Measurements from ENCODE around the gene CDK13.

DNA sequence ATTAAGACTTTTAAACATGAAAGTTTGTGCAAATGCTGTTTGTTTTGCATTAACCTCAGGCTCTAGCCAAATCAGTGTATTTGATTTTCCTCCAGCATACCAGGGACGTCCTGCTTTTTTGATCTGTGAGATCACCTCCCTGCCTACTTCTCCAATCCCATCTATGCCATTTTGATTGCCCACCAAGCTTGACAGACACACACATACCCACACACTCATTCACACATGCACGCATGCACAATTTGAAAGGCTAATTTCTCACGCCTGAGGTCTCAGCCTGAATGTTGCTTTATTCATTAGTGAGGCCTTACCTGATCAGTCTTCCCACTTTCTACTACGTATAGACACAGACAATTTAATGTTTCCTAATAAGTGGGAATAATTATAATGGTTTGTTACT is 53.5 kb downstream of the CDK13 start:
- TF ChIP-seq, protein P1, sequence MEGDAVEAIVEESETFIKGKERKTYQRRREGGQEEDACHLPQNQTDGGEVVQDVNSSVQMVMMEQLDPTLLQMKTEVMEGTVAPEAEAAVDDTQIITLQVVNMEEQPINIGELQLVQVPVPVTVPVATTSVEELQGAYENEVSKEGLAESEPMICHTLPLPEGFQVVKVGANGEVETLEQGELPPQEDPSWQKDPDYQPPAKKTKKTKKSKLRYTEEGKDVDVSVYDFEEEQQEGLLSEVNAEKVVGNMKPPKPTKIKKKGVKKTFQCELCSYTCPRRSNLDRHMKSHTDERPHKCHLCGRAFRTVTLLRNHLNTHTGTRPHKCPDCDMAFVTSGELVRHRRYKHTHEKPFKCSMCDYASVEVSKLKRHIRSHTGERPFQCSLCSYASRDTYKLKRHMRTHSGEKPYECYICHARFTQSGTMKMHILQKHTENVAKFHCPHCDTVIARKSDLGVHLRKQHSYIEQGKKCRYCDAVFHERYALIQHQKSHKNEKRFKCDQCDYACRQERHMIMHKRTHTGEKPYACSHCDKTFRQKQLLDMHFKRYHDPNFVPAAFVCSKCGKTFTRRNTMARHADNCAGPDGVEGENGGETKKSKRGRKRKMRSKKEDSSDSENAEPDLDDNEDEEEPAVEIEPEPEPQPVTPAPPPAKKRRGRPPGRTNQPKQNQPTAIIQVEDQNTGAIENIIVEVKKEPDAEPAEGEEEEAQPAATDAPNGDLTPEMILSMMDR (IDR thresholded peaks at IDR 0.05), result no peak
- TF ChIP-seq ESRRA (IDR thresholded peaks at IDR 0.05; ENCODE audit: borderline replicate concordance, low read length), result no peak
- TF ChIP-seq POLR2A (IDR thresholded peaks at IDR 0.05; ENCODE audit: low read length), result no peak
- TF ChIP-seq CHD2 (IDR thresholded peaks at IDR 0.05; ENCODE audit: low read length, partially characterized antibody), result no peak
- TF ChIP-seq, protein P2, sequence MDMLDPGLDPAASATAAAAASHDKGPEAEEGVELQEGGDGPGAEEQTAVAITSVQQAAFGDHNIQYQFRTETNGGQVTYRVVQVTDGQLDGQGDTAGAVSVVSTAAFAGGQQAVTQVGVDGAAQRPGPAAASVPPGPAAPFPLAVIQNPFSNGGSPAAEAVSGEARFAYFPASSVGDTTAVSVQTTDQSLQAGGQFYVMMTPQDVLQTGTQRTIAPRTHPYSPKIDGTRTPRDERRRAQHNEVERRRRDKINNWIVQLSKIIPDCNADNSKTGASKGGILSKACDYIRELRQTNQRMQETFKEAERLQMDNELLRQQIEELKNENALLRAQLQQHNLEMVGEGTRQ (IDR thresholded peaks at IDR 0.05), result no peak
- TF ChIP-seq NFE2L2 (conservative IDR thresholded peaks at IDR 0.05; ENCODE audit: low read length), result no peak
- no peak for TF ChIP-seq RFX5 (IDR thresholded peaks at IDR 0.05)
- no peak for TF ChIP-seq BHLHE40 (IDR thresholded peaks at IDR 0.05; ENCODE audit: low read depth, low read length)
- TF ChIP-seq CEBPB (IDR thresholded peaks at IDR 0.05), result no peak
- no peak for TF ChIP-seq ZNF302 (CRISPR knock-in tag; IDR thresholded peaks at IDR 0.05)
- TF ChIP-seq SMC3 (IDR thresholded peaks at IDR 0.05), result no peak
- no peak for TF ChIP-seq CHD4 (IDR thresholded peaks at IDR 0.05; ENCODE audit: borderline replicate concordance)
- no peak for TF ChIP-seq SREBF2 (IDR thresholded peaks at IDR 0.05)
- TF ChIP-seq POLR2AphosphoS2 (conservative IDR thresholded peaks at IDR 0.05; ENCODE audit: low read length), result no peak

Data from A549 (cell line).